Rectal smooth muscle tissue (tissue), 1 donor: ENCODE measurements around the gene SCAF4.

ENCODE experiments used
- H3K27ac ChIP-seq: one replicate; pipeline ENCODE4 v1.7.0; 2013; ENCODE audit warnings: low read depth, low read length, inconsistent platforms
- H3K27me3 ChIP-seq: one replicate; pipeline ENCODE4 v1.7.0; 2013; ENCODE audit warnings: low read length; ENCODE audit not compliant: control insufficient read depth, insufficient read depth
- H3K36me3 ChIP-seq: one replicate; pipeline ENCODE4 v1.7.0; 2013; ENCODE audit warnings: low read length; ENCODE audit not compliant: control insufficient read depth, insufficient read depth
- H3K4me1 ChIP-seq: one replicate; pipeline ENCODE4 v1.7.0; 2013; ENCODE audit warnings: low read length; ENCODE audit not compliant: control insufficient read depth, insufficient read depth
- H3K4me3 ChIP-seq: one replicate; pipeline ENCODE4 v1.7.0; 2013; ENCODE audit warnings: low read length
- H3K9ac ChIP-seq: one replicate; pipeline ENCODE4 v1.7.0; 2013; ENCODE audit warnings: low read length

SCAF4 gene

GRCh38 chr21:31720330-31720729 is 11.6 kb downstream of the SCAF4 start:
- no peaks in the 10 kb centered on the region for H3K27me3 ChIP-seq
- H3K36me3 ChIP-seq = no peaks in the 10 kb centered on the region
- H3K4me3 ChIP-seq = no peak overlapping the region
- no peak overlapping the region for H3K9ac ChIP-seq
- no peak overlapping the region for H3K27ac ChIP-seq
- H3K4me1 ChIP-seq = peaks cover 3% of the 10 kb centered on the region

- Histone ChIP-seq H3K27me3 (no peaks in the 10 kb centered on the region), H3K36me3 (no peaks in the 10 kb centered on the region), H3K9ac (no peak overlapping the region), H3K4me3 (no peak overlapping the region), H3K27ac (no peak overlapping the region), H3K4me1 (peaks cover 3% of the 10 kb centered on the region)
These were observed 15.8 kb downstream of the SCAF4 start for GRCh38 chr21:31716106-31716505.

GRCh38 chr21:31714741-31715365 is 17.1 kb downstream of the SCAF4 start:
- H3K27ac ChIP-seq = no peak overlapping the region

GRCh38 chr21:31713973-31714740 is 17.8 kb downstream of the SCAF4 start:
- H3K27me3 ChIP-seq = no peaks in the 10 kb centered on the region
- no peak overlapping the region for H3K9ac ChIP-seq
- H3K4me1 ChIP-seq = peaks cover 5% of the 10 kb centered on the region
- no peak overlapping the region for H3K4me3 ChIP-seq
- no peaks in the 10 kb centered on the region for H3K36me3 ChIP-seq
- H3K27ac ChIP-seq = no peak overlapping the region

More at GRCh38 chr21:31714741-31715365, 17.1 kb downstream of the SCAF4 start:
- H3K36me3 ChIP-seq = no peaks in the 10 kb centered on the region
- no peaks in the 10 kb centered on the region for H3K27me3 ChIP-seq
- H3K4me3 ChIP-seq = no peak overlapping the region
- H3K4me1 ChIP-seq = peaks cover 5% of the 10 kb centered on the region
- H3K9ac ChIP-seq = no peak overlapping the region

GRCh38 chr21:31713115-31713514 is 18.8 kb downstream of the SCAF4 start:
- no peak overlapping the region for H3K9ac ChIP-seq
- peaks cover 5% of the 10 kb centered on the region for H3K4me1 ChIP-seq
- H3K4me3 ChIP-seq = no peak overlapping the region
- no peak overlapping the region for H3K27ac ChIP-seq
- H3K27me3 ChIP-seq = no peaks in the 10 kb centered on the region
- no peaks in the 10 kb centered on the region for H3K36me3 ChIP-seq

GRCh38 chr21:31711745-31712285 is 20.1 kb downstream of the SCAF4 start:
- no peaks in the 10 kb centered on the region for H3K36me3 ChIP-seq
- H3K27me3 ChIP-seq = no peaks in the 10 kb centered on the region
- no peak overlapping the region for H3K4me3 ChIP-seq
- H3K4me1 ChIP-seq = peaks cover 5% of the 10 kb centered on the region
- H3K9ac ChIP-seq = no peak overlapping the region
- H3K27ac ChIP-seq = no peak overlapping the region

GRCh38 chr21:31711326-31711725 is 20.6 kb downstream of the SCAF4 start:
- peaks cover 2% of the 10 kb centered on the region for H3K4me1 ChIP-seq
- no peaks in the 10 kb centered on the region for H3K36me3 ChIP-seq
- no peak overlapping the region for H3K9ac ChIP-seq
- H3K4me3 ChIP-seq = no peak overlapping the region
- no peak overlapping the region for H3K27ac ChIP-seq
- H3K27me3 ChIP-seq = no peaks in the 10 kb centered on the region

GRCh38 chr21:31710586-31710985 is 21.3 kb downstream of the SCAF4 start:
- Histone ChIP-seq H3K27me3 (no peaks in the 10 kb centered on the region), H3K9ac (no peak overlapping the region), H3K27ac (no peak overlapping the region), H3K4me3 (no peak overlapping the region), H3K4me1 (peaks cover 2% of the 10 kb centered on the region), H3K36me3 (no peaks in the 10 kb centered on the region)

- Histone ChIP-seq H3K27me3 (no peaks in the 10 kb centered on the region), H3K4me1 (peaks cover 2% of the 10 kb centered on the region), H3K9ac (no peak overlapping the region), H3K4me3 (no peak overlapping the region), H3K36me3 (no peaks in the 10 kb centered on the region), H3K27ac (no peak overlapping the region)
These were observed 23.4 kb downstream of the SCAF4 start for GRCh38 chr21:31708541-31708940.

GRCh38 chr21:31707499-31707898 is 24.4 kb downstream of the SCAF4 start:
- peaks cover 2% of the 10 kb centered on the region for H3K4me1 ChIP-seq

GRCh38 chr21:31706562-31706961 is 25.4 kb downstream of the SCAF4 start:
- Histone ChIP-seq H3K4me1 (peaks cover 2% of the 10 kb centered on the region), H3K27ac (no peak overlapping the region), H3K36me3 (no peaks in the 10 kb centered on the region), H3K9ac (no peak overlapping the region), H3K4me3 (no peak overlapping the region), H3K27me3 (no peaks in the 10 kb centered on the region)

More at GRCh38 chr21:31707499-31707898, 24.4 kb downstream of the SCAF4 start:
- no peak overlapping the region for H3K4me3 ChIP-seq
- H3K36me3 ChIP-seq = no peaks in the 10 kb centered on the region
- H3K9ac ChIP-seq = no peak overlapping the region
- H3K27me3 ChIP-seq = no peaks in the 10 kb centered on the region
- no peak overlapping the region for H3K27ac ChIP-seq

GRCh38 chr21:31700040-31700439 is 31.9 kb downstream of the SCAF4 start:
- Histone ChIP-seq H3K4me1 (no peaks in the 10 kb centered on the region), H3K36me3 (peaks cover 10% of the 10 kb centered on the region), H3K9ac (no peak overlapping the region), H3K4me3 (no peak overlapping the region), H3K27me3 (no peaks in the 10 kb centered on the region), H3K27ac (no peak overlapping the region)
